Common myeloid progenitor, CD34-positive (primary cell): Measurements from ENCODE around the gene C1QTNF2.
A peak's percentile ranks its signal among the peaks of the same experiment; 100 is the strongest.

ENCODE experiments used
- CTCF ChIA-PET: fragments of 350-600 bp; sonication (Branson Sonifier 250); formaldehyde crosslinking; loops from one replicate; lab custom pipeline; 2021; ENCODE audit warnings: antibody characterized with exemption; lab: Charles Lee
- POLR2A ChIA-PET: fragments of 350-600 bp; sonication (Branson Sonifier 250); formaldehyde crosslinking; loops from one replicate; lab custom pipeline; 2021; ENCODE audit warnings: antibody characterized with exemption; lab: Charles Lee
- DNase-seq, 3 donors: peaks; one replicate each; pipeline versions ENCODE4 v3.0.0 to v3.0.0-alpha.2; 2013
- H3K27ac ChIP-seq, 2 experiments: 1 replicate in 1 of 2; 2 replicates in 1 of 2; pipeline ENCODE4 v1.7.0; 2013; ENCODE audit warnings: inconsistent platforms in 2 of 2, low read length in 2 of 2, mild to moderate bottlenecking in 2 of 2, low read depth in 1 of 2, moderate library complexity in 1 of 2; ENCODE audit not compliant: severe bottlenecking in 2 of 2, insufficient read depth in 1 of 2, poor library complexity in 1 of 2
- H3K27me3 ChIP-seq, 5 experiments: replicated peaks in 2 of 5; 1 replicate in 3 of 5; 2 replicates in 2 of 5; pipeline versions ENCODE4 v1.6.1 to v1.7.0; 2013; ENCODE audit warnings: low read length in 4 of 5, mild to moderate bottlenecking in 2 of 5, moderate library complexity in 2 of 5, inconsistent platforms in 1 of 5; ENCODE audit not compliant: insufficient read depth in 5 of 5, control insufficient read depth in 4 of 5
- H3K36me3 ChIP-seq, 4 experiments: 1 replicate in 2 of 4; 2 replicates in 2 of 4; pipeline versions ENCODE4 v1.6.1 to v1.7.0; 2013; ENCODE audit warnings: low read length in 3 of 4, control low read depth in 1 of 4, mild to moderate bottlenecking in 1 of 4; ENCODE audit not compliant: control insufficient read depth in 4 of 4, insufficient read depth in 4 of 4
- H3K4me1 ChIP-seq, 4 experiments: 1 replicate in 3 of 4; 2 replicates in 1 of 4; pipeline versions ENCODE4 v1.6.1 to v1.7.1; 2013; ENCODE audit warnings: low read length in 3 of 4, mild to moderate bottlenecking in 3 of 4, control low read depth in 1 of 4, inconsistent platforms in 1 of 4, moderate library complexity in 1 of 4; ENCODE audit not compliant: control insufficient read depth in 4 of 4, insufficient read depth in 4 of 4; ENCODE audit errors: control extremely low read depth in 1 of 4
- H3K4me3 ChIP-seq, 7 experiments: 1 replicate in 4 of 7; 2 replicates in 3 of 7; pipeline versions ENCODE4 v1.5.1 to v1.7.0; 2013; ENCODE audit warnings: mild to moderate bottlenecking in 7 of 7, low read length in 6 of 7, moderate library complexity in 6 of 7, inconsistent platforms in 2 of 7, low read depth in 2 of 7, control low read depth in 1 of 7; ENCODE audit not compliant: insufficient read depth in 4 of 7, control insufficient read depth in 1 of 7; ENCODE audit errors: extremely low read depth in 1 of 7
- H3K9me3 ChIP-seq, 5 experiments: 1 replicate in 4 of 5; 2 replicates in 1 of 5; pipeline versions ENCODE4 v1.6.1 to v1.7.1; 2013; ENCODE audit warnings: low read length in 4 of 5, mild to moderate bottlenecking in 2 of 5, inconsistent platforms in 1 of 5, low read depth in 1 of 5, moderate library complexity in 1 of 5; ENCODE audit not compliant: control insufficient read depth in 4 of 5, insufficient read depth in 2 of 5; ENCODE audit errors: control extremely low read depth in 1 of 5
- WGBS: methylation state at CpG from one replicate; pipeline ENCODE4 v1.1.5; 2013; ENCODE audit not compliant: insufficient coverage; 5-methylcytosine and 5-hydroxymethylcytosine counted together

C1QTNF2 gene

GRCh38 chr5:160382346-160382745 is 11.9 kb upstream of the C1QTNF2 start:
- Histone ChIP-seq H3K36me3 (no peaks in the 10 kb centered on the region), H3K27me3 (no peaks in the 10 kb centered on the region), H3K27ac (no peak overlapping the region), H3K9me3 (peaks cover 0 to 4% (median 0%) of the 10 kb centered on the region in 5 experiments), H3K4me1 (peaks cover 0 to 14% (median 5%) of the 10 kb centered on the region in 4 experiments), H3K4me3 (no peak overlapping the region)
- 89% methylated on average over 2 of the region's 3 CpGs for WGBS
- ChIA-PET POLR2A (no interaction called here), CTCF (interaction anchor here (1.5 kb wide), 1 partner anchor 9 kb away, joined by 5 read pairs; no protein-coding TSS in a partner anchor)
- DNase-seq: no peak

- no peaks in the 10 kb centered on the region for H3K36me3 ChIP-seq
- CTCF ChIA-PET: interaction anchor here (1.1 to 4.0 kb wide), 8 partner anchors 10 to 296 kb away, joined by 3 to 35 read pairs (median 4); partner anchors contain the start of gene C1QTNF2
- WGBS: no CpG with 5 or more reads among the region's 2 CpGs
- peak overlapping the region in 1 of 2 experiments; percentile 57 for H3K27ac ChIP-seq
- POLR2A ChIA-PET: no interaction called here
- no peak overlapping the region for H3K4me3 ChIP-seq
- no peaks in the 10 kb centered on the region for H3K9me3 ChIP-seq
- peaks cover 0 to 14% (median 5%) of the 10 kb centered on the region in 4 experiments for H3K4me1 ChIP-seq
- DNase-seq: no peak
- H3K27me3 ChIP-seq: peaks cover 0 to 5% (median 2%) of the 10 kb centered on the region in 5 experiments
Observed at GRCh38 chr5:160380041-160380440, 9.6 kb upstream of the C1QTNF2 start.

- peak; percentile 37 to 81 (median 70) for DNase-seq
- Histone ChIP-seq H3K4me3 (peak overlapping the region in 1 of 7 experiments; percentile 31), H3K4me1 (peaks cover 0 to 14% (median 5%) of the 10 kb centered on the region in 4 experiments), H3K9me3 (no peaks in the 10 kb centered on the region), H3K36me3 (no peaks in the 10 kb centered on the region), H3K27ac (peak overlapping the region in 1 of 2 experiments; percentile 57), H3K27me3 (peaks cover 0 to 8% (median 4%) of the 10 kb centered on the region in 5 experiments)
- CTCF ChIA-PET: interaction anchor here (1.1 to 4.0 kb wide), 8 partner anchors 8 to 296 kb away, joined by 3 to 35 read pairs (median 4); partner anchors contain the start of gene C1QTNF2
- POLR2A ChIA-PET: interaction anchor here (0.7 to 0.8 kb wide), 2 partner anchors 47 to 261 kb away, joined by 3 to 4 read pairs; no protein-coding TSS in a partner anchor
- WGBS: 38% methylated on average over 4 of the region's 4 CpGs
Observed at GRCh38 chr5:160379511-160379910, 9.1 kb upstream of the C1QTNF2 start.

GRCh38 chr5:160378330-160378729 is 7.9 kb upstream of the C1QTNF2 start:
- ChIA-PET CTCF (interaction anchor here (0.8 to 4.0 kb wide), 3 partner anchors 11 to 1092 kb away, joined by 3 to 35 read pairs (median 4); no protein-coding TSS in a partner anchor), POLR2A (no interaction called here)
- Histone ChIP-seq H3K4me3 (no peak overlapping the region), H3K9me3 (no peaks in the 10 kb centered on the region), H3K27me3 (peaks cover 0 to 9% (median 6%) of the 10 kb centered on the region in 5 experiments), H3K4me1 (peaks cover 0 to 14% (median 5%) of the 10 kb centered on the region in 4 experiments), H3K36me3 (no peaks in the 10 kb centered on the region), H3K27ac (no peak overlapping the region)
- no CpG with 5 or more reads among the region's 2 CpGs for WGBS
- peak in 1 of 3 donors; percentile 61 for DNase-seq

- H3K27me3 ChIP-seq: peaks cover 0 to 9% (median 6%) of the 10 kb centered on the region in 5 experiments
- WGBS: 100% methylated on average over 1 of the region's 5 CpGs
- CTCF ChIA-PET: interaction anchor here (0.8 to 4.0 kb wide), 4 partner anchors 10 to 1091 kb away, joined by 3 to 35 read pairs (median 4); no protein-coding TSS in a partner anchor
Observed at GRCh38 chr5:160377651-160378050, 7.2 kb upstream of the C1QTNF2 start.

GRCh38 chr5:160376416-160376815 is 6.0 kb upstream of the C1QTNF2 start:
- Histone ChIP-seq H3K27ac (no peak overlapping the region), H3K36me3 (no peaks in the 10 kb centered on the region), H3K9me3 (no peaks in the 10 kb centered on the region), H3K27me3 (peaks cover 2 to 12% (median 6%) of the 10 kb centered on the region in 5 experiments), H3K4me1 (peaks cover 0 to 14% (median 5%) of the 10 kb centered on the region in 4 experiments), H3K4me3 (no peak overlapping the region)
- no peak for DNase-seq
- CTCF ChIA-PET: interaction anchor here (0.7 to 4.0 kb wide), 5 partner anchors 14 to 177 kb away, joined by 3 to 35 read pairs (median 5); no protein-coding TSS in a partner anchor
- POLR2A ChIA-PET: no interaction called here

More at GRCh38 chr5:160377651-160378050, 7.2 kb upstream of the C1QTNF2 start:
- Histone ChIP-seq H3K27ac (no peak overlapping the region), H3K4me3 (no peak overlapping the region), H3K4me1 (peaks cover 0 to 14% (median 5%) of the 10 kb centered on the region in 4 experiments), H3K36me3 (no peaks in the 10 kb centered on the region), H3K9me3 (no peaks in the 10 kb centered on the region)
- POLR2A ChIA-PET: interaction anchor here (0.7 kb wide), 1 partner anchor 10 kb away, joined by 3 read pairs; no protein-coding TSS in a partner anchor
- DNase-seq: no peak

GRCh38 chr5:160375701-160376100 is 5.3 kb upstream of the C1QTNF2 start:
- ChIA-PET POLR2A (no interaction called here), CTCF (interaction anchor here (1.5 to 1.8 kb wide), 2 partner anchors 18 to 177 kb away, joined by 5 to 6 read pairs; no protein-coding TSS in a partner anchor)
- Histone ChIP-seq H3K4me3 (no peak overlapping the region), H3K4me1 (peaks cover 0 to 14% (median 5%) of the 10 kb centered on the region in 4 experiments), H3K27ac (no peak overlapping the region), H3K9me3 (no peaks in the 10 kb centered on the region), H3K27me3 (peaks cover 2 to 18% (median 12%) of the 10 kb centered on the region in 5 experiments), H3K36me3 (no peaks in the 10 kb centered on the region)
- DNase-seq: no peak
- 100% methylated on average over 1 of the region's 2 CpGs for WGBS
